NCI-H1048 (cell line): Measurements from ENCODE around the gene ANKRD30B.
"Not testable (repeated sequence)": the region's sequence is repeated elsewhere in the genome, so short reads cannot be mapped to it uniquely, and the experiment has no call there.

Source experiments
- DNase-seq: peaks from one replicate; lab custom pipeline; 2025; lab: John Stamatoyannopoulos, UW

Gene ANKRD30B

GRCh38 chr18:14747513-14748474, at the start of gene ANKRD30B:
ANKRD30B (plus strand) TSS chr18:14748172; CDS start chr18:14748420, 248 bp downstream.
- no peak for DNase-seq

GRCh38 chr18:14701286-14702040, 46.5 kb upstream of the ANKRD30B start:
- not testable (repeated sequence) for DNase-seq

- DNase-seq = not testable (repeated sequence)
These were observed 38.2 kb upstream of the ANKRD30B start for GRCh38 chr18:14709761-14710160.

GRCh38 chr18:14721569-14721968, 26.4 kb upstream of the ANKRD30B start:
- DNase-seq = not testable (repeated sequence)

GRCh38 chr18:14739056-14739455, 8.9 kb upstream of the ANKRD30B start:
- DNase-seq = not testable (repeated sequence)

- DNase-seq = no peak
These were observed 1.1 kb upstream of the ANKRD30B start for GRCh38 chr18:14746897-14747296.

- DNase-seq = no peak
These were observed 524 bp downstream of the ANKRD30B start for GRCh38 chr18:14748496-14748895.

GRCh38 chr18:14763566-14763965, 15.6 kb downstream of the ANKRD30B start:
- DNase-seq = not testable (repeated sequence)

GRCh38 chr18:14767474-14767873, 19.5 kb downstream of the ANKRD30B start:
- DNase-seq = no peak

GRCh38 chr18:14768241-14768640, 20.3 kb downstream of the ANKRD30B start:
- no peak for DNase-seq

- DNase-seq = no peak
These were observed 21.4 kb downstream of the ANKRD30B start for GRCh38 chr18:14769381-14769780.

- no peak for DNase-seq
These were observed 28.8 kb downstream of the ANKRD30B start for GRCh38 chr18:14776801-14777200.

GRCh38 chr18:14781671-14782070, 33.7 kb downstream of the ANKRD30B start:
- DNase-seq = no peak

- DNase-seq = no peak
These were observed 36.2 kb downstream of the ANKRD30B start for GRCh38 chr18:14784133-14784532.

- not testable (repeated sequence) for DNase-seq
These were observed 48.9 kb downstream of the ANKRD30B start for GRCh38 chr18:14796876-14797275.

GRCh38 chr18:14797969-14798764, 50.2 kb downstream of the ANKRD30B start:
- not testable (repeated sequence) for DNase-seq

GRCh38 chr18:14811081-14811480, 63.1 kb downstream of the ANKRD30B start:
- DNase-seq = not testable (repeated sequence)

- DNase-seq = not testable (repeated sequence)
These were observed 79.1 kb downstream of the ANKRD30B start for GRCh38 chr18:14826972-14827632.

- DNase-seq = not testable (repeated sequence)
These were observed 93.6 kb downstream of the ANKRD30B start for GRCh38 chr18:14841607-14842006.

- DNase-seq = not testable (repeated sequence)
These were observed 103.6 kb downstream of the ANKRD30B start for GRCh38 chr18:14851533-14851932.

GRCh38 chr18:14855634-14856033, 107.7 kb downstream of the ANKRD30B start:
- not testable (repeated sequence) for DNase-seq
